ENCODE measurements around the gene RALGAPA1.

DNA sequence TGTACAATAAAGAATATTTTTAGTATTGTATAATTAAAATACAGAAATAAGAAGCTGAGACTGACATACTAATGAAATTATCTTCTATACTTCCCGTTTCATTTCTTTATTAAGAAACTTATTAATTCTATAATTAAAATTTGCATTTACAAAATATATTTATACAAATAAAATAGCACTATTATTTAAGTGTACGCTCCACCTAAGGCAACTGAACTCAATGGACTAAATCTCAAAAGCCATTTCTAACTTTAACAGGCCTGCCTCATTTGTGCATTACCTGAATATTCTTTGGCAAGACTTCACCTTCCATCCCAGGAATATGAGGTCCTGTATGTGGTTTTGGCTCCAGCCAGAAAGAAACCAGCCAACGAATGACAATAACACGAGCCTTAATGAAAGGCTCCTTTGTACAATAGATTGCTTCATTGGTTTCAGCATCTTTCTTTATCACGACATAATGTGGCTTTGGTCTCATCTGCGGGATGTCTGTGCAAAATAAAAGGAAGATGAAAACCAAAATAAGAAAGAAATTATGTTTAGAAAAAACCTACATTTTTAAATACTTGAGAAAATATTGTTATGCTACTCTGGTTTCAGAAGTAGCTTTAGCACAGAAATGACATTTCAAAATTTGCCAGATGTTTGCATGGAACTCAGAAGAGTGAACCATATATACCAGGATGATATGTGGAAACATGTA is 58.7 kb downstream of the RALGAPA1 start:
- no peak for TF ChIP-seq TCF12 (IDR thresholded peaks at IDR 0.05)
- TF ChIP-seq MXI1 (IDR thresholded peaks at IDR 0.05; ENCODE audit: low read depth, low read length) = no peak
- TF ChIP-seq, protein P1, sequence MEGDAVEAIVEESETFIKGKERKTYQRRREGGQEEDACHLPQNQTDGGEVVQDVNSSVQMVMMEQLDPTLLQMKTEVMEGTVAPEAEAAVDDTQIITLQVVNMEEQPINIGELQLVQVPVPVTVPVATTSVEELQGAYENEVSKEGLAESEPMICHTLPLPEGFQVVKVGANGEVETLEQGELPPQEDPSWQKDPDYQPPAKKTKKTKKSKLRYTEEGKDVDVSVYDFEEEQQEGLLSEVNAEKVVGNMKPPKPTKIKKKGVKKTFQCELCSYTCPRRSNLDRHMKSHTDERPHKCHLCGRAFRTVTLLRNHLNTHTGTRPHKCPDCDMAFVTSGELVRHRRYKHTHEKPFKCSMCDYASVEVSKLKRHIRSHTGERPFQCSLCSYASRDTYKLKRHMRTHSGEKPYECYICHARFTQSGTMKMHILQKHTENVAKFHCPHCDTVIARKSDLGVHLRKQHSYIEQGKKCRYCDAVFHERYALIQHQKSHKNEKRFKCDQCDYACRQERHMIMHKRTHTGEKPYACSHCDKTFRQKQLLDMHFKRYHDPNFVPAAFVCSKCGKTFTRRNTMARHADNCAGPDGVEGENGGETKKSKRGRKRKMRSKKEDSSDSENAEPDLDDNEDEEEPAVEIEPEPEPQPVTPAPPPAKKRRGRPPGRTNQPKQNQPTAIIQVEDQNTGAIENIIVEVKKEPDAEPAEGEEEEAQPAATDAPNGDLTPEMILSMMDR (IDR thresholded peaks at IDR 0.05) = no peak
- TF ChIP-seq EP300 (IDR thresholded peaks at IDR 0.05; ENCODE audit: borderline replicate concordance in 1 of 2, low read depth in 1 of 2, low read length in 1 of 2) = no peak
- TF ChIP-seq ELF1 (IDR thresholded peaks at IDR 0.05) = no peak
